ENCODE measurements around the gene PLA2G2F.

GRCh38 chr1:20192364-20192763 lies 53.2 kb downstream of the PLA2G2F start:
- TF ChIP-seq POLR2AphosphoS5 (IDR thresholded peaks at IDR 0.05; ENCODE audit: low read depth) (no peak), CTCF (IDR thresholded peaks at IDR 0.05; ENCODE audit: insufficient read depth, low read length) (no peak)

All from HL-60 (cell line).